ENCODE results near the gene NEURL1. TPM values are rescaled to one million over a fixed set of nuclear protein-coding genes. Genes with fewer than 3 reads are reported as not detected.

Gene NEURL1
- total RNA-seq, 3 donors from 2014 or later (not counting 1 experiment from before 2014, with no cell fraction given), result 0.95 to 8.5 (median 1.5) TPM

DNA sequence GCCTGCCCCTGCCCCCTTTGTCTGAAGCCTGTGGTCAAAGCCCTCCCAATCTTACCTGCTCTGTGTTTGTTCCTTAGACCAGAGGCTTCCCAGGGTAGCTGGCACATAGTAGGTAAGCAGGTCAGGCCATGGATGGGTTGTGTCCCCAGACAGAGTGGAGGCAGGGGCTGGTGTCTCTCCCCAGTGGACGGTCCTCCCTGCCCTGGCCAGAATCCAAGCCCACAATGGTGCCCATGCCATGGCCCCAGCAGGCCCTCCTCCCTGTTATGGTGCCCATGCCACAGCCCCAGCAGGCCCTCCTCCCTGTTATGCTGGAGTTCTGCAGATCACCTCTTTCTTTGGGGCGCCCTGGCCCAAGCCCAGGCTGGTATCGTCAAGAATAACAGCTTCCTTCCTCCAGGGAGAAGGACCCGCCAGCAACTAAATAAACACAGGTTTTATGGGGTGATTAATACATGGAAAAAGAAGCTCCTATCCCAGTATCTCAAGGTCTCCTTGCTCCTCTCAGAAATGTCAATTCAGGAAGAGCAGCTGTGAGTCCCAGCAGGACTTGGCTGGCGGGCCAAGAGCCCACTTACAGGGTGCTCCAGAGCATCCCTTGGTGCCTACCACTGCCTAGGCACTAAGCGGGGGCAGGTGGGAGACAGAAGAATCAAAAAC lies 82.0 kb downstream of the NEURL1 start:
- DNase-seq (no peak), ATAC-seq (no peak)
- H3K27ac Mint-ChIP-seq, result peak overlapping the region in 1 of 2 donors; percentile 11
- intact Hi-C loops (cut with micrococcal nuclease), result no loop called here
- H3K4me1 Mint-ChIP-seq, result no peaks in the 10 kb centered on the region
- no peaks in the 10 kb centered on the region for H3K4me1 ChIP-seq (ENCODE audit: control insufficient read depth, insufficient read depth, low read length)
- no peaks in the 10 kb centered on the region for H3K9me3 Mint-ChIP-seq
- no peak for TF ChIP-seq CTCF (IDR thresholded peaks at IDR 0.05)
- H3K27me3 Mint-ChIP-seq (ENCODE audit: low read depth in 2 of 2), result no peaks in the 10 kb centered on the region
- 85% methylated on average over 3 of the region's 6 CpGs for WGBS (ENCODE audit: insufficient coverage)
- no peak overlapping the region for H3K4me3 ChIP-seq (ENCODE audit: low read length)
- no peaks in the 10 kb centered on the region for H3K36me3 Mint-ChIP-seq
- no peak overlapping the region for H3K4me3 Mint-ChIP-seq
- H3K36me3 ChIP-seq (ENCODE audit: control insufficient read depth, insufficient read depth, low read length), result no peaks in the 10 kb centered on the region
- no peaks in the 10 kb centered on the region for H3K9me3 ChIP-seq (ENCODE audit: control insufficient read depth, insufficient read depth, low read length)
- no peaks in the 10 kb centered on the region for H3K27me3 ChIP-seq (ENCODE audit: control insufficient read depth, insufficient read depth, low read length)
- no peak overlapping the region for H3K27ac ChIP-seq (ENCODE audit: low read length)

DNA sequence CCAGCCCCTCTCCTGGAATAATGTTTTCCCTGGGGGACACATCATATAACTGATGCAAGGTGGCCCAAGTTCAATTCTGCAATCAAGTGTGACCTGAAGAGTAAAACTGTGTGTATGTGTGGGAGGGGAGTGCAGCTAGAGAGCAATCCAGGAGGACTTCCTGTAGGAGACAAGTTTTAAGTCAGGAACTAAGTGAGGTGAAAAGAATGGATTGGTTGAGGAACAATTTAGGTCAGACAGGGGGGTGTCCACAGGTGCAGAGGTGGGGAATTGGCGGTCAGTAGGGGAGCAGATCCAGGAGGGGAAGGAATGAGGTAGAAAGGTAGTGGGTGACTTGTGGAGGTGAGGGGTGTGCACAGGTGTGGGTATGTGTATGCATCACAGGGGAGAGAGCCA lies 82.6 kb downstream of the NEURL1 start:
- no peak for TF ChIP-seq CTCF (IDR thresholded peaks at IDR 0.05)
- Histone ChIP-seq H3K4me1 (ENCODE audit: control insufficient read depth, insufficient read depth, low read length) (no peaks in the 10 kb centered on the region), H3K27me3 (ENCODE audit: control insufficient read depth, insufficient read depth, low read length) (no peaks in the 10 kb centered on the region), H3K9me3 (ENCODE audit: control insufficient read depth, insufficient read depth, low read length) (no peaks in the 10 kb centered on the region), H3K36me3 (ENCODE audit: control insufficient read depth, insufficient read depth, low read length) (no peaks in the 10 kb centered on the region), H3K27ac (ENCODE audit: low read length) (no peak overlapping the region), H3K4me3 (ENCODE audit: low read length) (no peak overlapping the region)
- intact Hi-C loops (cut with micrococcal nuclease), result no loop called here
- no peaks in the 10 kb centered on the region for H3K9me3 Mint-ChIP-seq
- ATAC-seq (no peak), DNase-seq (no peak)
- no peaks in the 10 kb centered on the region for H3K36me3 Mint-ChIP-seq
- WGBS (ENCODE audit: insufficient coverage), result 100% methylated on average over 1 of the region's 1 CpG
- H3K4me1 Mint-ChIP-seq, result no peaks in the 10 kb centered on the region
- H3K4me3 Mint-ChIP-seq, result no peak overlapping the region
- H3K27me3 Mint-ChIP-seq (ENCODE audit: low read depth in 2 of 2), result no peaks in the 10 kb centered on the region
- no peak overlapping the region for H3K27ac Mint-ChIP-seq

DNA sequence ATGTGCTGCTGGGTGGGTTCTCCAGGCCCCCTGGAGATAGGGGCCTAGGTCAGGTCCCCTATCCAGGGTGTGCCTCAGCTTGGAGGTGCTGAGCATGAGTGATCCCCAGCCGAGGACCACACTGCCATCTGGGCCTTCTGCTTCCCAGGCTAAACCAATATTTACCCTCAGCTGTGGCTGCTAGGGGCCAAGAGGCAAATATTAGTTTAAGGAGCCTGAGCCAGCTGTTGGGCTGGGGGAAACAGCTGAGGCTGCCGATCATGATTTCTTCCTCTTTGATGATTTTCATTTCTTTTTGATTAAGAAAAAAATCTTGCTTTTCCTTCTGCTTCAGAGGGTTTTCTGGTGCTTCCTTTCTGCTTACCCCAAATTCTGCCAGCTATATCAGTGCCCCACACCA lies 83.4 kb downstream of the NEURL1 start:
- H3K4me3 ChIP-seq (ENCODE audit: low read length), result no peak overlapping the region
- WGBS (ENCODE audit: insufficient coverage), result 26% methylated on average over 2 of the region's 2 CpGs
- intact Hi-C loops (cut with micrococcal nuclease), result no loop called here
- H3K27me3 ChIP-seq (ENCODE audit: control insufficient read depth, insufficient read depth, low read length), result no peaks in the 10 kb centered on the region
- TF ChIP-seq CTCF (IDR thresholded peaks at IDR 0.05), result no peak
- no peaks in the 10 kb centered on the region for H3K9me3 ChIP-seq (ENCODE audit: control insufficient read depth, insufficient read depth, low read length)
- Mint-ChIP-seq H3K27ac (no peak overlapping the region), H3K9me3 (no peaks in the 10 kb centered on the region), H3K27me3 (ENCODE audit: low read depth in 2 of 2) (peaks cover 0 to 5% of the 10 kb centered on the region in 2 donors), H3K4me1 (no peaks in the 10 kb centered on the region), H3K4me3 (no peak overlapping the region), H3K36me3 (no peaks in the 10 kb centered on the region)
- no peak for DNase-seq
- ATAC-seq, result no peak
- no peaks in the 10 kb centered on the region for H3K4me1 ChIP-seq (ENCODE audit: control insufficient read depth, insufficient read depth, low read length)
- H3K36me3 ChIP-seq (ENCODE audit: control insufficient read depth, insufficient read depth, low read length), result no peaks in the 10 kb centered on the region
- H3K27ac ChIP-seq (ENCODE audit: low read length), result no peak overlapping the region

Data from natural killer cell (primary cell).